CD4-positive, alpha-beta memory T cell (primary cell): ENCODE data around the gene TSN. TPM values are rescaled to one million over a fixed set of nuclear protein-coding genes. Genes with fewer than 3 reads are reported as not detected.
"Not testable (repeated sequence)": the region's sequence is repeated elsewhere in the genome, so short reads cannot be mapped to it uniquely, and the experiment has no call there.

Experiments
- CTCF ChIA-PET: fragments of 350-600 bp; sonication (Branson Sonifier 250); formaldehyde crosslinking; loops from one replicate; lab custom pipeline; 2021; ENCODE audit warnings: inconsistent platforms; ENCODE audit not compliant: partially characterized antibody; lab: Charles Lee
- POLR2A ChIA-PET: fragments of 350-600 bp; sonication (Branson Sonifier 250); formaldehyde crosslinking; loops from one replicate; lab custom pipeline; 2021; ENCODE audit not compliant: partially characterized antibody; lab: Charles Lee
- DNase-seq, 5 donors: peaks; one replicate each; pipeline versions ENCODE4 v3.0.0 to v3.0.0-alpha.2; 2020 to 2022; ENCODE audit warnings: mixed read lengths in 1 of 5
- H3K27ac ChIP-seq: one replicate; pipeline ENCODE4 v1.7.0; 2013; ENCODE audit warnings: low read depth, low read length
- H3K27me3 ChIP-seq: 2 replicates; pipeline ENCODE4 v1.7.0; 2013; ENCODE audit warnings: mild to moderate bottlenecking, low read length, moderate library complexity; ENCODE audit not compliant: insufficient read depth
- H3K36me3 ChIP-seq: 2 replicates; pipeline ENCODE4 v1.7.0; 2013; ENCODE audit warnings: mild to moderate bottlenecking, low read length, moderate library complexity; ENCODE audit not compliant: insufficient read depth
- H3K4me1 ChIP-seq: 2 replicates; pipeline ENCODE4 v1.7.0; 2013; ENCODE audit warnings: mild to moderate bottlenecking, low read length, moderate library complexity; ENCODE audit not compliant: insufficient read depth
- H3K4me3 ChIP-seq, 2 donors: one replicate each; pipeline ENCODE4 v1.7.0; 2013; ENCODE audit warnings: low read length in 2 of 2, mild to moderate bottlenecking in 1 of 2
- H3K9me3 ChIP-seq, 2 donors: one replicate each; pipeline ENCODE4 v1.7.0; 2013; ENCODE audit warnings: low read length in 2 of 2, control low read depth in 1 of 2; ENCODE audit not compliant: control insufficient read depth in 1 of 2
- H3K27ac Mint-ChIP-seq, 7 donors: one replicate each; pipeline ENCODE4 v1.8.0; 2020 to 2021; ENCODE audit warnings: mixed read lengths in 7 of 7, mild to moderate bottlenecking in 6 of 7, inconsistent platforms in 3 of 7, moderate library complexity in 3 of 7
- H3K27me3 Mint-ChIP-seq, 2 donors: one replicate each; pipeline ENCODE4 v1.8.0; 2020 to 2021; ENCODE audit warnings: mixed read lengths in 2 of 2
- H3K36me3 Mint-ChIP-seq, 2 donors: one replicate each; pipeline ENCODE4 v1.8.0; 2020 to 2021; ENCODE audit warnings: mixed read lengths in 2 of 2, inconsistent platforms in 1 of 2, mild to moderate bottlenecking in 1 of 2
- H3K4me1 Mint-ChIP-seq, 4 donors: one replicate each; pipeline ENCODE4 v1.8.0; 2020 to 2021; ENCODE audit warnings: mixed read lengths in 4 of 4, mild to moderate bottlenecking in 1 of 4
- H3K4me3 Mint-ChIP-seq, 8 donors: one replicate each; pipeline ENCODE4 v1.8.0; 2020 to 2021; ENCODE audit warnings: mixed read lengths in 8 of 8, mild to moderate bottlenecking in 7 of 8, moderate library complexity in 6 of 8, inconsistent platforms in 3 of 8
- H3K9me3 Mint-ChIP-seq, 8 donors: one replicate each; pipeline ENCODE4 v1.8.0; 2020 to 2021; ENCODE audit warnings: mixed read lengths in 8 of 8, mild to moderate bottlenecking in 5 of 8, inconsistent platforms in 3 of 8, moderate library complexity in 1 of 8
- intact Hi-C: fragments of 100-400 bp; cut with micrococcal nuclease; formaldehyde crosslinking; loops from one replicate; pipeline ENCODE4 v1.15.1; 2023
- polyA plus RNA-seq, 2 donors: library from polyadenylated mRNA; unstranded; fragments of 300-500 nt; fragmentation: Illumina TruSeq; gene quantifications; one replicate each; pipeline ENCODE4 v1.2.3, GENCODE V29; 2021
- total RNA-seq, 2 experiments: library from RNA; stranded (reverse); gene quantifications; one replicate each; pipeline ENCODE4 v1.2.3, GENCODE V29; 2021

TSN gene
- total and polyA plus RNA-seq, 4 experiments from 2014 or later, result 52.4 to 122 (median 61.7) TPM

- Histone ChIP-seq H3K4me1 (no peaks in the 10 kb centered on the region), H3K9me3 (no peaks in the 10 kb centered on the region), H3K4me3 (no peak overlapping the region), H3K27me3 (no peaks in the 10 kb centered on the region), H3K36me3 (peaks cover 41% of the 10 kb centered on the region), H3K27ac (no peak overlapping the region)
- H3K27me3 Mint-ChIP-seq, result no peaks in the 10 kb centered on the region
- H3K4me3 Mint-ChIP-seq, result no peak overlapping the region
- H3K36me3 Mint-ChIP-seq, result peaks cover 36 to 57% of the 10 kb centered on the region in 2 donors
- H3K9me3 Mint-ChIP-seq, result peaks cover 0 to 2% (median 0%) of the 10 kb centered on the region in 8 donors
- DNase-seq, result no peak
- ChIA-PET POLR2A (no interaction called here), CTCF (no interaction called here)
- intact Hi-C loops, result no loop called here
- peaks cover 5 to 18% (median 12%) of the 10 kb centered on the region in 4 donors for H3K4me1 Mint-ChIP-seq
- H3K27ac Mint-ChIP-seq, result peak overlapping the region in 2 of 7 donors; percentile 2 to 59
Measured at GRCh38 chr2:121727950-121728349, 27.5 kb upstream of the TSN start.

- Histone ChIP-seq H3K36me3 (peaks cover 46% of the 10 kb centered on the region), H3K27me3 (no peaks in the 10 kb centered on the region), H3K27ac (no peak overlapping the region), H3K4me1 (peaks cover 23% of the 10 kb centered on the region), H3K4me3 (no peak overlapping the region), H3K9me3 (no peaks in the 10 kb centered on the region)
- intact Hi-C loops, result loop anchor here (10.0 kb wide), 1 partner anchor 243 kb away; no protein-coding TSS in a partner anchor
- ChIA-PET CTCF (no interaction called here), POLR2A (no interaction called here)
- no peak for DNase-seq
- Mint-ChIP-seq H3K27ac (peak overlapping the region in 2 of 7 donors; percentile 14 to 84), H3K36me3 (peaks cover 41 to 67% of the 10 kb centered on the region in 2 donors), H3K4me3 (no peak overlapping the region), H3K9me3 (peaks cover 0 to 2% (median 0%) of the 10 kb centered on the region in 8 donors), H3K27me3 (no peaks in the 10 kb centered on the region), H3K4me1 (peaks cover 15 to 37% (median 25%) of the 10 kb centered on the region in 4 donors)
Measured at GRCh38 chr2:121731366-121731765, 24.1 kb upstream of the TSN start.

- Mint-ChIP-seq H3K4me3 (peak overlapping the region in 1 of 8 donors; percentile 46), H3K27ac (peak overlapping the region in 1 of 7 donors; percentile 97), H3K36me3 (peaks cover 21 to 44% of the 10 kb centered on the region in 2 donors), H3K4me1 (peaks cover 18 to 58% (median 40%) of the 10 kb centered on the region in 4 donors)
- DNase-seq, H3K4me3 ChIP-seq, H3K9me3 Mint-ChIP-seq, H3K27me3 Mint-ChIP-seq, H3K27me3 ChIP-seq, H3K27ac ChIP-seq, H3K9me3 ChIP-seq: not testable (repeated sequence)
- ChIA-PET POLR2A (interaction anchor here (2.9 to 3.6 kb wide), 2 partner anchors 85 to 204 kb away, joined by 49 to 63 read pairs; partner anchors contain the start of genes CLASP1 and RNU4ATAC), CTCF (interaction anchor here (1.5 kb wide), 1 partner anchor 22 kb away, joined by 5 read pairs; no protein-coding TSS in a partner anchor)
- Histone ChIP-seq H3K36me3 (peaks cover 23% of the 10 kb centered on the region), H3K4me1 (peaks cover 31% of the 10 kb centered on the region)
- intact Hi-C loops, result loop anchor here (10.0 kb wide), 1 partner anchor 240 kb away; no protein-coding TSS in a partner anchor
Measured at GRCh38 chr2:121734544-121734943, 20.9 kb upstream of the TSN start.

GRCh38 chr2:121735518-121736074, 19.9 kb upstream of the TSN start:
- CTCF ChIA-PET, result interaction anchor here (0.5 to 2.4 kb wide), 8 partner anchors 9 to 239 kb away, joined by 3 to 7 read pairs (median 3); partner anchors contain the start of gene RNU4ATAC
- Histone ChIP-seq H3K27ac (peak overlapping the region; percentile 80), H3K4me3 (peak overlapping the region; percentile 80 to 88), H3K27me3 (no peaks in the 10 kb centered on the region), H3K4me1 (peaks cover 31% of the 10 kb centered on the region), H3K36me3 (peaks cover 19% of the 10 kb centered on the region), H3K9me3 (no peaks in the 10 kb centered on the region)
- POLR2A ChIA-PET, result interaction anchor here (0.6 to 3.6 kb wide), 7 partner anchors 10 to 205 kb away, joined by 5 to 63 read pairs (median 27); partner anchors contain the start of genes CLASP1, RNU4ATAC and TSN
- intact Hi-C loops, result loop anchor here (1.0 to 10.0 kb wide), 4 partner anchors 36 to 239 kb away; partner anchors contain the start of gene CLASP1
- H3K9me3 Mint-ChIP-seq, result no peaks in the 10 kb centered on the region
- DNase-seq, result peak in 1 of 5 donors; percentile 14
- peaks cover 18 to 58% (median 38%) of the 10 kb centered on the region in 4 donors for H3K4me1 Mint-ChIP-seq
- H3K4me3 Mint-ChIP-seq, result peak overlapping the region; percentile 94 to 99 (median 98)
- no peaks in the 10 kb centered on the region for H3K27me3 Mint-ChIP-seq
- H3K36me3 Mint-ChIP-seq, result peaks cover 21 to 37% of the 10 kb centered on the region in 2 donors
- peak overlapping the region; percentile 94 to 98 (median 97) for H3K27ac Mint-ChIP-seq

- Mint-ChIP-seq H3K4me1 (peaks cover 18 to 57% (median 36%) of the 10 kb centered on the region in 4 donors), H3K36me3 (peaks cover 16 to 32% of the 10 kb centered on the region in 2 donors), H3K27ac (peak overlapping the region; percentile 94 to 98 (median 97)), H3K9me3 (no peaks in the 10 kb centered on the region), H3K4me3 (peak overlapping the region; percentile 94 to 99 (median 98)), H3K27me3 (no peaks in the 10 kb centered on the region)
- ChIA-PET POLR2A (interaction anchor here (0.6 to 3.6 kb wide), 8 partner anchors 10 to 205 kb away, joined by 3 to 63 read pairs (median 20); partner anchors contain the start of genes CLASP1, RNU4ATAC and TSN), CTCF (interaction anchor here (0.5 to 2.4 kb wide), 6 partner anchors 17 to 239 kb away, joined by 3 to 7 read pairs (median 3); partner anchors contain the start of gene RNU4ATAC)
- Histone ChIP-seq H3K27me3 (no peaks in the 10 kb centered on the region), H3K9me3 (no peaks in the 10 kb centered on the region), H3K4me3 (peak overlapping the region; percentile 80 to 88), H3K27ac (peak overlapping the region; percentile 80), H3K36me3 (peaks cover 18% of the 10 kb centered on the region), H3K4me1 (peaks cover 31% of the 10 kb centered on the region)
- intact Hi-C loops, result loop anchor here (1.0 to 10.0 kb wide), 4 partner anchors 37 to 239 kb away; partner anchors contain the start of gene CLASP1
- DNase-seq, result peak in 1 of 5 donors; percentile 14
Measured at GRCh38 chr2:121736140-121736461, 19.4 kb upstream of the TSN start.

GRCh38 chr2:121736462-121737336, 18.8 kb upstream of the TSN start, which contains the start of gene NIFK:
Gene NIFK, minus strand, starts transcription at chr2:121736875. Its CDS starts 25 bp downstream, at chr2:121736850.
- ChIA-PET POLR2A (interaction anchor here (0.6 to 3.6 kb wide), 9 partner anchors 11 to 206 kb away, joined by 3 to 63 read pairs (median 12); partner anchors contain the start of genes CLASP1, RNU4ATAC and TSN), CTCF (interaction anchor here (0.5 to 2.4 kb wide), 8 partner anchors 15 to 238 kb away, joined by 3 to 7 read pairs (median 3); partner anchors contain the start of gene RNU4ATAC)
- Histone ChIP-seq H3K27me3 (no peaks in the 10 kb centered on the region), H3K36me3 (peaks cover 12% of the 10 kb centered on the region), H3K4me3 (peak within 1 kb of the TSS; percentile 80 to 88), H3K4me1 (peaks cover 31% of the 10 kb centered on the region), H3K9me3 (no peaks in the 10 kb centered on the region), H3K27ac (peak within 1 kb of the TSS; percentile 80)
- Mint-ChIP-seq H3K36me3 (peaks cover 12 to 27% of the 10 kb centered on the region in 2 donors), H3K4me1 (peaks cover 15 to 51% (median 32%) of the 10 kb centered on the region in 4 donors), H3K27me3 (no peaks in the 10 kb centered on the region), H3K27ac (peak within 1 kb of the TSS; percentile 94 to 98 (median 97)), H3K4me3 (peak within 1 kb of the TSS; percentile 94 to 99 (median 98)), H3K9me3 (no peaks in the 10 kb centered on the region)
- intact Hi-C loops, result loop anchor here (1.0 to 10.0 kb wide), 5 partner anchors 19 to 238 kb away; partner anchors contain the start of genes CLASP1 and TSN
- peak; percentile 99 to 100 (median 99) for DNase-seq
